HG02943 (cell line): ENCODE results near the gene TYR.
"Not testable (repeated sequence)": the region's sequence is repeated elsewhere in the genome, so short reads cannot be mapped to it uniquely, and the experiment has no call there.

ENCODE experiments used
- ATAC-seq: cut with Tn5 transposase; IDR thresholded peaks from one replicate; pipeline ENCODE4 v1.9.1; 2021; ENCODE audit warnings: mild to moderate bottlenecking, low read depth, moderate library complexity; ENCODE audit not compliant: unreplicated experiment

TYR gene

GRCh38 chr11:89267660-89268302 is 90.1 kb downstream of the TYR start:
- ATAC-seq, result no peak

GRCh38 chr11:89272540-89273088 is 94.9 kb downstream of the TYR start:
- ATAC-seq, result not testable (repeated sequence)

GRCh38 chr11:89273220-89273619 is 95.5 kb downstream of the TYR start:
- not testable (repeated sequence) for ATAC-seq

DNA sequence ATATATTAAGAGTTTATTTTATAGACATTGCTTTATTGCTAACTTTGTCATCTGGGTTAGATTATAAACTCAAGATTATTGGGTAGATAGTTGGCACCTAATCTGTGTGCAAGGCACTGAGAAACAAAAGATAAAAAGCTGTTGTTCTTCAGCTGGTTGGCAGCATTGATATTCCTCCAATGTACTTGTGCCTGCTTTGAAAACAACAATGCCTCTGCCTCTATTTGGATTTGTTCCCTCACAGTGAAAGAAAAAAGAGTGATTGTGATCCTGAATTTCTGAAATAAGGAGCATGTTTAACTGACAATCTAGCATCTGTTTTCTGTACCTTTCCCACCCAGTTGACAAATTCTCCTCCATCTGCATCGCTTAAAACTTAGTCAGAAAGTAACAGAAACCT is 98.3 kb downstream of the TYR start:
- ATAC-seq, result no peak

- ATAC-seq, result no peak
Observed at GRCh38 chr11:89279176-89279575, 101.5 kb downstream of the TYR start.

DNA sequence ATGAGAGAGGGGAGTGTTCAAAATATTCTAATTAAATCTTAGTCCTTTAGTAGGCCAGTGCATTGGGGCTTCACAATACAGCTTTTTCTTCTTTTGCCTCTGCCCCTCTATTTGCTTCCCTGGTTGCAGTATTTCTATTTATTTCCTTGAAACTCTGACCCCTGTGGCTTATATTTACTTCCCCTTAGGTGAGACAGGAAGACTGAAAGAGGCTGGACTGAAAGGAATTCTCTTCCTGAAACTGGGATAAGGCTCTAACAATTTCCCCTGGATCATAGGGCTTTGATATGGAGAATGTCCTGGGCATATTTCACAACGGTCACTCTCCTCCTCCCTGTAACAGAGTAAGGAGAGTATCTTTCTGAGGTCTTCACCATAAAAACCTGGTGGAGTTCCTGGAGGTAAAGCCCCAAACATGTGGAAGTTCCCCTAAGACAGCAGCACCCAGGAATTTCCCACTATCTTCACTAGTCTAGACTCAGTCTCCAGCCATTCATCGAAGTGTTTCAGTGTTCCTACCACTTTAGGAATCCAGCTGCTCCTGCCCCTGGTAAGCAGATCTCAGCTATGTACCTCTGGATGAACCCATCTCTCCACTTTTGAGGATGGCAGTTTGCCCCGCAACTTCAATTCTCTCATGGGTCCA is 103.5 kb downstream of the TYR start:
- not testable (repeated sequence) for ATAC-seq

- not testable (repeated sequence) for ATAC-seq
Observed at GRCh38 chr11:89286601-89287000, 108.9 kb downstream of the TYR start.

GRCh38 chr11:89288004-89288403 is 110.3 kb downstream of the TYR start:
- ATAC-seq, result not testable (repeated sequence)

DNA sequence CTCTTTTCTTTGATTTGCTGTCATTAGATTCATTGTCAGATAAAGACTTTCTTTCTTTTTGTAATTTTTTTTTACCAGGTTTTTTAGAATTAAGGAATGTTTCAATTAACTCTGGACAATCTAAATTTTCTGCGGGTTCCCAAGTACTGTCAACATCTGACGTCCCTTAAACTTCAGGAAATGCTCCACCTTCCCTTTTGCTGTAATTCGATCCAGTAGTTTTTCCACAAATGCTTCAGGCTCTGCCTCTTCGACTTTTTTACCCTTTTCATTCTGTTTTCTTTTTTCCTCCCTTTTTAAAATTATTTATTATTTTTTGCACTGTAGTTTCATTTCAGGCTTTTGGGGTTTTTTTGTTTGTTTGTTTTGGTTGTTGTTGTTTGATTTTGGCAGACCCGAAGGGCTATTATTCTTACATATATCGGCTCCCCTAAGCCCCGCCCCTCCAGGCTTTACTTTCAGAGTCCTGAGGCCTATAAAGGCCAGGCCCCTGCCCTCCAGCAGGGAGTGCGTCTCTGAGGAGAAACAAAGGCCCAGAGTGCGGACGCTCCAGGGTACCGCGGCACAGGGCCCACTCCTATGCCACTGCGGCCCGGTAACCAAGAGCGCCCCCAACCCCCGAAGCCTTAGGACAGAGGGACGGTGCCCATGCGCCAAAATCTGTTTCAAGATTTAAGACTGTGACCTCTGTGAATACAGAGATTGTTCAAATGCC is 116.4 kb downstream of the TYR start:
- no peak for ATAC-seq

DNA sequence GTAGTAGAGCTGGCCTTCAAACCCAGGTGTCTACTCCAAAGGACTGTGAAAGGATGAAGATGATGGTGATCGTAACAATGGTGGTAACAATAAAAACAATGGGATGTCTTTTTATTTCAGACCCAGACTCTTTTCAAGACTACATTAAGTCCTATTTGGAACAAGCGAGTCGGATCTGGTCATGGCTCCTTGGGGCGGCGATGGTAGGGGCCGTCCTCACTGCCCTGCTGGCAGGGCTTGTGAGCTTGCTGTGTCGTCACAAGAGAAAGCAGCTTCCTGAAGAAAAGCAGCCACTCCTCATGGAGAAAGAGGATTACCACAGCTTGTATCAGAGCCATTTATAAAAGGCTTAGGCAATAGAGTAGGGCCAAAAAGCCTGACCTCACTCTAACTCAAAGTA is 117.3 kb downstream of the TYR start:
- ATAC-seq, result not testable (repeated sequence)

DNA sequence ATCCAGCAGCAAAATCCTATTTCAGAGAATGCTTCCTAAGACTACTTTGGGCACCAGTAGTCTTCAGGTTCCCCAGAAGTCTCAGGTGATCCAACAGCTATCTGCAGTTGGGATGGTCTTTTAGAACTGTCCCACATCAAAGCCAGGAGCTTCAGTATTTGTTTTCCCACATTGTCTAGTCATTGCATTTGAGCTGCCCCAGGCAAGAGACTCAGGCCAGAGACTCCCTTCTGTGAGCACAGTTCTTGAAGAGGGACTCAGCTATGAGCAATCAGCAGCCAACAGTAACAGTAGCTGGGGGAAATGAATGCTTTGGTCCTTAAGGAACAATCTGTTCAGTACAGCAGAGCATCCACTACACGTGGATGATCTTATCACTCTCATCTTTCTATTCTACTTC is 125.4 kb downstream of the TYR start:
- not testable (repeated sequence) for ATAC-seq

DNA sequence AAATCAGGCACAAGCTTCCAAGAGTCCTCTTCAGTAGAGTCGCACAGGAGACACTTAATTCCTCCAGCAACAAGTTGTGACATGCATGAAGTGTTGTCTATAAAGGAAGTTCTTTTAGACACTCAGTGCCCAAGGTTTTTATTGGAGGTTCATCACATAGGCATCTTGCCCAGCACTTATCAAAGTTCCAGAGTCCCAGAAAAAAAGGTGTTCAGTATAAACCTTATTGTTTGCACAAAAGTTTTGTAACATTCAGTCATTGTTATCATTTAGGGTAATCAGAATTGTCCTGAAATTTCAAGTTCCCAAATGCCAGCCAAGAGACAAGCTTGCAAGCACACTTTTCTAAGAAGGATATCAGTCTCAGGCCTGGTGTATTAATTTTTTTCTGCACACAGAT is 130.6 kb downstream of the TYR start:
- not testable (repeated sequence) for ATAC-seq

GRCh38 chr11:89309321-89309985 is 131.8 kb downstream of the TYR start:
- not testable (repeated sequence) for ATAC-seq

GRCh38 chr11:89310607-89311006 is 132.9 kb downstream of the TYR start:
- ATAC-seq, result not testable (repeated sequence)

GRCh38 chr11:89321401-89321800 is 143.7 kb downstream of the TYR start:
- ATAC-seq, result no peak

GRCh38 chr11:89327885-89328284 is 150.2 kb downstream of the TYR start:
- no peak for ATAC-seq

- not testable (repeated sequence) for ATAC-seq
Observed at GRCh38 chr11:89331940-89332339, 154.3 kb downstream of the TYR start.

GRCh38 chr11:89333704-89334103 is 156.0 kb downstream of the TYR start:
- not testable (repeated sequence) for ATAC-seq

GRCh38 chr11:89337100-89337650 is 159.5 kb downstream of the TYR start:
- not testable (repeated sequence) for ATAC-seq

- ATAC-seq, result not testable (repeated sequence)
Observed at GRCh38 chr11:89338073-89338472, 160.4 kb downstream of the TYR start.
